Measurements from ENCODE around the gene JAKMIP1.
"Not testable (repeated sequence)": the region's sequence is repeated elsewhere in the genome, so short reads cannot be mapped to it uniquely, and the experiment has no call there.

JAKMIP1 gene

DNA sequence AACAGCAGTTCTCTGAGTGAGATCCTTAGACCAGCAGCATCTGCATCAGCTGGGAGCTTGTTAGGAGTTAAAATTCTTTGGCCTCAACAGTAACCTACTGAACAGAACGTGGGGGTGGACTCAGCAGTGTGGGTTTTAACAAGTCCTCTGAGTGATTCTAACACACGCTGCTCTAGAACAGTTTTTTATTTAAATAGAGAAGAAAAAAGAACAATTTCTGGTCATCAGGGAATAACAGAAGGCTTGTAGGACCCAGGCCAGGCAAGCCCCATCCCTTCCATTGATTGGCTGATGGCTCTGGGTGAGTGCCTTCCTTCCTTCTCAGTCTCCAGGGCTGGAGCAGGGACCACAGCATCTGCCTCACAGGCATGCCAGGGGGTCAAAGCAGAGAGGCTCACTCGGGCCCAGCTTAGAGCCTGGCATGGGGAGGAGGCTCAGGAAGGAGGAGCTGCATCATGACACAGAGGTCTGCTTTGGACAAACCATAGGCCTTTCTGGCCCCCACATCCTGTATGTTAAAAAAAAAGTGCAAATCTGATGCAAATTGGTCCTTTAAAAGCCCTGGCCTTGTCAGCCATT is 56.7 kb downstream of the JAKMIP1 start:
- DNase-seq (ENCODE audit: low read depth) = no peak

DNA sequence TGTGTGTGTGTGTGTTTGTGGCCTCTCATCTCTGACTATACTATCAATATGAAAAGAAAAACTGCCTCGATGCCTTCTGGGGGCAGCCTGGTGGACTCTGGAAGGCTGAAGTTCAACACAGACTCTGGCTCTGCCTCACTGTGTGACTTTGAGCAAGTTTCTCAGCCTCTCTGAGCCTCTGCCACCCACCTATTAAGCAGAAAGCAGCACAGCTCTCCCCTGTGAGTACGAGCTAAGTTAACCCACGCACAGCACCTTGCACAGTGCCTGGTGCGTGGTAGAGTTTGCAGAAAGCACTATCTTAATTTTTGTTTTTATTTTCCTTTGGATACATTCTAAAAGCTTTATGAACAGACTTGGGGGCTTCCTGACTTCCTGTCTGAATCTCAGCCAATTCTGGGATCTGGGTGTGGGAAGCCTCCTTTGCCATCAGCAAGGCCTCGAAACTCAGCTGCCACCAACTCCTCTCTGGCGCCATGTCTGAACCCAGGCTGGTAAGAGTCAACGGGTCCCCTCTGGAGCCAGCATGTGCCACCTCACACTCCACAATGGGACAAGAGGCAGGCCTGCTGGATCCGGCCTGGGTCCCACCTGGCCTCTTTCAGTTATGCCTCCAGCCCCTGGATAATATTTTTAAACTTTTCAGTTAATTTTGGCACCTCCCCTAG is 57.3 kb downstream of the JAKMIP1 start:
- DNase-seq (ENCODE audit: low read depth) = no peak

DNA sequence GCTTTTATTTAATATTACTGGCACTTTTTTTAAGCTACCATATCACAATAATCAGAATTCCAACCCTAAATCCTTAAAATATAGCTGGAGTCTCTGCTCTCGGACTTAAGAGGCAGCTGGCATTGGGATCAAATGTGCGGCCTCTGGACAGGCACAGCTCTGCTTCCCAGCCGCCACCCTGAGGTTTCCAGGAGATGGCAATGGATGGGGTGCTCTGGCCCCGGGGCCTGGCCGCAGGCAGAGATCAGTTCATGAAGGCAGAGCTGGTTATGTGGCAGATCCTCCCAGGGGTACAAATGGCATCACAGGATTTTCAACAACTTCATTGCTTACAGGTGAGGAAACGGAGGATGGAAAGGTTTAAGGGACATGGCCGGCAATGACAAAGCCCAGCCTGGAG is 57.8 kb downstream of the JAKMIP1 start:
- no peak for DNase-seq (ENCODE audit: low read depth)

DNA sequence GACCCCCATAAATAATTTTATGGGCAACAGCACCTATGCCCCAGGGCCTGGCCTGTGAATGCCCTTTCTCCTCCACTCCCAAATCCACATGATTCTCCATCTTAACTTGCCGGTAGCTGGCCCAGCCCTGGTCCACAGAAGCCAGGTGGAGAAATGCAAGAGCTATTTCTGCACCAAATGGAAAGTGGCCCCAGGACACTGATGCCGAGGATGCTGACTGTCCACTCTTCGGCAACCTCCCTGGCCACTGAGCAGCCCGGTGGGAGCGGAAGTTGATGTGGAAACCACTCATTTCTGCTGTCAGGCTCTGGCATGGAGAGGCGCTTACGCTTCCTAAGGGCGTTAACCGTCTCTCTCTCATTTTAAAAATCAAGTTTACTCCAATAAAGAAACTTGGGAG is 58.8 kb downstream of the JAKMIP1 start:
- DNase-seq (ENCODE audit: low read depth) = no peak

DNA sequence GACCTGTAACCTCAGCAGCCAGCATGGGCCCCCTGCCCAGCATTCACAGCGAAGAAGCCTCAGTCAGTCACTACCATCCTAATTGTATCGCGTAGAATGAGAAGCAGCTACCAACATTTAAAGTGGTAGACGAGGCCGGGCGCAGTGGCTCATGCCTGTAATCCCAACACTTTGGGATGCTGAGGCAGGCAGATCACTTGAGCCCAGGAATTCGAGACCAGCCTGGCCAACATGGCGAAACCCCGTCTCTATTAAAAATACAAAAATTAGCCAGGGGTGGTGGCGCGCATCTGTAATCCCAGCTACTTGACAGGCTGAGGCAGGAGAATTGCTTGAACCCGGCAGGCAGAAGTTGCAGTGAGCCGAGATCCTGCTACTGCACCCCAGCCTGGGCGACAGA is 59.3 kb downstream of the JAKMIP1 start:
- DNase-seq (ENCODE audit: low read depth) = not testable (repeated sequence)

DNA sequence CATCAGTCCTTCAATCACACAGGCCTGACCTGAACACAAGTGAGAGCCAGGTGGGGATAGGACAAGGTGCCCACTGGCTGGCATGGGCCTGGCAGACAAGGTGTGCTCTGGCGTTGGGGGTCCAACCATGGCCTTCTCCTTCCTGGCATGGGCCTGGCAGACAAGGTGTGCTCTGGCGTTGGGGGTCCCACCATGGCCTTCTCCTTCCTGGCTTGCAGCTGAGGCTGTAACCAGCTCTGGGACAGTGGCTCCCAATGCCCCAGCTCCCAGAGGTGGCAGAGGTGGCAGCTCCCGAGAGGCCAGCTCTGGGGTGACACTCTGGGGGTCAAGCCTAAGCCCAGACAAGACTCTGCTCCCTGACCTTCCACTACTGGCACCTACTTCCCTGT is 62.6 kb downstream of the JAKMIP1 start:
- DNase-seq (ENCODE audit: low read depth) = no peak

DNA sequence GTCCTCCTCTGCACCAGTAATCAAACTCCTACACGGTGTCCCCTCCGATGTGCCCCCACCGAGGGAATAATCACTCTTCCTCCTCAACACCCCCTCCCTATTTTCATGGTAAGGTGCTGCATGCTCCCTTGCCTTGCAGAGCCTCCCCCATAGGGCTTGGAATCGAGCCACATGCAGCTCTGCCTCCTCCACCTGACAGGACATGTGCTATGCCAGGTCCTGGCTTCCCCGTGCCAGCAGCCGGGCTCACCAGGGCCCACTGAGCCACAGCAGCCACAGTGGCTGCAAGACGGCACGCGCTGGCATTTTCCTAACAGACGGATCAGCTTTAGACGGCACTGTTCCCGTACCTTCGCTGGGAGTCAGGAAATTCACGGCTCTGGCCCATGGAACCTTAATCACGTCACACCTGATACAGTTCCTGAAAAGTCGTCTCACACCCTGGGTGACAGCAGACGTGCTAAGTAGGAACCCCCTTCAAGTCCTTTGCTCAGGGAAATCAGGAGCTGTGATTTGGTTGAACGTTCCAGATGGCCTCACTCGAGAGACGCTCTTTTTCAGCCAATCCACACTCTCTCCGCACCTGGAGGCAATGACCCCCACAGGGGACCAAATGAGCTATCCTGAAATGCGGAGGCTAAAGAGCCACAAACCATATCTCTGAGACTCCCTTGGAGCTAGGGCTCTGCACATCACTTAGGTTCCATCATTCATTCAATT is 63.2 kb downstream of the JAKMIP1 start:
- no peak for DNase-seq (ENCODE audit: low read depth)

DNA sequence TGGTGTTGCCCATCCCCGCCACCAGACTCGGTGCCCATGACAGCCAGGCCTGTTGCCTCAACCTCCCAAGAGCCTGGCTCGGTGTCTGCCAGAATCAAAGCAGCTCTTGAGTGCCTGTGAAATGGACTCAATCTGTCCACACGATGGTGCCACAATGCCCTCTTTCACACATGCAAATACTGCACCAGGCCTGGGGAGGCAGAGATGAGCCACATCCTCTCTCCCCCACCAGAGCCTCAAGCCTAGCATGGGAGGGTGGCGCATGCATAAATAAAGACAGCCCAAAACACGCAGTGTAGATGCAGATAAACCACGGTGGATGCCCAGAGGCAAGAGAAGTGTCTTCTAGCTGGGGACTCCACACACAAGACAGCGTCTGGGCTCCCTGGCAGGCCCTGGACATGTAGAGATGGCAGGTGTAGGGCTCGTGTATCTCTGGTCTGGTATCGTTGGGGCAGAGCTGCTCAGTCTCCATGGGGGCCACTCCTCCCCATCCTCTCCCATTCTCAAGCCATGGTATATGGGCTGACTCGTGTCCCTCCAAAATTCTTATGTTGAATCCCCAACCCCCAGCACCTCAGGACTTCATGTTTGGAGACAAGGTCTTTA is 65.6 kb downstream of the JAKMIP1 start:
- peak; percentile 47 for DNase-seq (ENCODE audit: low read depth)

DNA sequence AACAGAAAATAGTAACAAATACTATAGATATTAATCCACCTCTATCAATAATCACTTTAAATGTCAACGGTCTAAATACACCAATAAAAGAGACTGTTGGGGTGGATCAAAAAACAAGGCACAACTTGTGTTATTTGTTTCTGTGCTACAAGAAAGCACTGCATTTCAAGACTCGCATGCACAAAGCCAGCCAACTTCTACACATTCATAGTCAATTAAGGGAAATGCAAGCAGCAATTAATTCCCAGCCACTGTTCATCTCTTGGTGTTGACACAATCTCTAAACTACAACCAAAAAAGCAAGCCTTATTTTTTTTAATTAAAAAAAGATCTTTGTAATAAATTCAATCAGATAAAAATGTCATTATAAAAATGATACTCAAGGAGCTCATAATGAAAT is 67.6 kb downstream of the JAKMIP1 start:
- no peak for DNase-seq (ENCODE audit: low read depth)

DNA sequence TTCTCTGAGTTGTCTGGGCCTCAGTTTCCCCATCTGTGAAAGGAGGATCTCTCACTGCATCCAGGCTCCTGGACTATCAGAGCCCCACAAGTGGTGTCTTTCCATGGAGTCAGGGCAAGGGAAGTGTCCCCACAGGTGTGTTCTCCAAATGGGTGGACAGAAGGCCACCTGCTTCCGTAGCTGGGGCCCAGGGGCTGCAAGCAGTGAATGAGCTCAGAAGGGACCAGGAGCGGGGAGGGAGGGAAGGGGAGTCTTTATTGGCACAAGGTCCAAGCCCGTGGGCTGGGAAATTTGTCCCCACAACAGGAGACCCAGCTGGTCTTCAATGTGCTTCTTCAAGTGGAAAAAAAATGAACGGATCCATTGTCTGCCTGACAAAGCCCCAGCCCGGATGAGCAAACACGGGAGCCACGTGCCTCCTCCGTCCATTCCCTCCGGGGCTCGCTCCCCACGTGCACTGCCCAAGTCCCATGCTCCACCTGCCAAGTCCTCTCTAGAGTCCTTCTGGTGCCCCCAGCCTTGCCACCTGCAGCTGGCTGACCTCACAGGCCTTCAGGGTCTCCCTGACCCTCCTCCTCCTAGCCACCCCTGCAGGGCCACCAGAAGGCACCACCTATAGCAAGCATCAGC is 72.0 kb downstream of the JAKMIP1 start:
- DNase-seq (ENCODE audit: low read depth) = no peak

DNA sequence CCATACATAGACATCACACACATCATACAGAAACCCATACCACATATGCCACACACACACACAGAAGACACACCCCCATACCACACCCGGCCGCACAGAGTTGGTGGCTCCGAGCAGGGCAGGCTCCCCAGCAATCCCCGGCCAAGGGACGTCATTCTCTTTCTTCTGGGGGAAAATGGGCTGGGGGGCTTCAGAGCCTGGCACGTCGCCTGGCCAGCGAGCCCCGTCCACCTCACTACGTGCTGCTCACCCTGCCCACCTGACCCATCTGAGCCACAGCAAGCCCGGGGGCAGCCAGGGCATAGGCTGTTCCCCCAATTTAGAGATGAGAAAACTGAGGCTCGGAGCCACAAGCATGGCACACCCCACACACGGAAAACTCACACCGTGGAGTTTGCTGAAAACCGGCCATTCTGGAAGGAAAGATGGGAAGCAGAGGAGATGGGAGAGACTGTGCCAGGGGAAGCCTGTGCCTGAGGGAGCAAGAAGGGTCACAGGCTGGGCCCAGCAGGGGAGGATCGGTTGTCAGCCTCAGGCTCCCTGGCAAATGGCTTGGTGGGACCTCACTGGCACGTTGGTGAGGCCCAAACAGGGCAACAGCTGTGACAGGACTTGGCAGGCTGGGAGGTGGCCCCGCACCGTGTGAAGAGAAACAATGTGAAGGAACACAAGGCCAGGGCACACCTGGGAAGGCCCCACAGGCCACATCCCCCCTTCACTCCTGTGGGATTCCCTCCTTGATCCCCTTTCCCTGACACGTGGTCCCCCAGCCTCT is 73.2 kb downstream of the JAKMIP1 start:
- no peak for DNase-seq (ENCODE audit: low read depth)

DNA sequence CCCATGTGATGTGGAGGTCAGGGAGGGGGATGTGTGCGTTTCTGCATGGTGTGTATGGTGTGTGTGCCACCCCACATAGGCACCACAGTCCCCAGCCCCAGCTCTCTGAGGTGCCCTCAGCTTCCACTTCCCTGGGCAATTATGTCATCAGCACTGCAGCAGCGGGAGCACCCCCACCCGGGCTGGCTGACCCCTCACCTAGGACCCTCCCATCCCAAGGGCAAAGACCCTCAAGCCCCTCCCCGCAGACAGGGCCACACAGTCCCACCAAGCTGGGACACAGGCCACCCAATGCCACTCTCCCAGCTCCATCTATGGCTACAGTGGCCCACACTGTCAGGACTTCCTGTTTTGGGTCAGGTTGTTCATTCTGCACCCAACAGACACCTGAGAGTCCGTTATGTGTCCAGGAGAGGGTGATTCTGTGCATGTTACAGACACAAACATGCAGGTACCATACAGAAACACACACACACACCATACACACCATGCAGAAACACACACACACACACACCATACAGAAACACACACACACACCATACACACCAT is 75.2 kb downstream of the JAKMIP1 start:
- DNase-seq (ENCODE audit: low read depth) = no peak

DNA sequence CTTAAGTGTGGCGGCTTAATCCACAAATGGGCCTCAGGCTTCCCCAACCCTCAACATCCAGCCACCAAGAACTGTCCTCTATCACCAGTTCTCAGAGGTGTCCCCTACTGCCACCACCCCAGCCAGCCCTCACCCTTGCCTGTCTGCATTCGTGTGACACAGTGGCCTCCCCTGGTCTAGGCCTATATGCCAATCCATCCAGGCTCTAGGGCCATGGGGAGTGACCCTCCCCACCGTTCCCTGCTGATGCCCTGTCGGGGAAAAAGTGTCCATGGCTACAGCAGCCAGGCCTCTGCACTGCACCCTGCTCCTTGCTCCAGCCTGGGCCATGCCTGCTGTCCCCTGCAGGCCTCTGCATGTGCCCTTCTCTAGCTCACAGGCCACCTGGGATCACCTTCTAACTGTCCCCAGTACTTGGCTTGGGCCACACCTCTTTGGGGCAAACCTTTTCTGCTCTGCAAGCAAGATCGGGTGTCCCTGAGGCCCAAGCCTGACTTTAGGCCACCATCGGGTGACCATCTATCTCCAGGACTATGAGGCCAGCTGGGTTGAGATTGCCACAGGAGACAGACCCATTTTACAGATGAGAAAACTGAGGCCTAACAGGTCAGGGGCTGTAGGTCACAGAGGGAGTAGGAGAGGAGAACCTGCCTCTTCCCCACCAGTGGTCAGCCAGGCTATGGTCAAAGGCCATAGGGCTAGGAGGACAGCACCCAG is 75.8 kb downstream of the JAKMIP1 start:
- DNase-seq (ENCODE audit: low read depth) = no peak

DNA sequence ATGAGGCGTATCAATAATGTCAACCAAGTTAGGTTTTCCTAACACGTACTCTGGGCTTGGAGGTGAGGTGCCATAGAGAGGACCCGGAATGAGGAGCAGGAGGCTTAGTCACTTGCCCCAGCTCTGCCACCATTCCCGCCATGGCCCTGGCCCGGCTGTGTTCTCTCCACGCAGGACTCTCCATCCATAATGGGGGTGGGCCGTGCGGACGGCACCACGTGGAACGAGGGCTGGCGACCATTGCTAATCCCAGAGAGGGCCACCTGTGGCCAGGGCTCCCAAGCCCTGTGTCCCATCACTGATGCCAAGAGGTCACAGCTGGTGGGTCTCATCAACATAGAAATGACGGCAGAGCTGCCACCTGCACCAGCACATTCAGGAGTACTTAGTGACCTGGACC is 76.4 kb downstream of the JAKMIP1 start:
- DNase-seq (ENCODE audit: low read depth) = no peak

DNA sequence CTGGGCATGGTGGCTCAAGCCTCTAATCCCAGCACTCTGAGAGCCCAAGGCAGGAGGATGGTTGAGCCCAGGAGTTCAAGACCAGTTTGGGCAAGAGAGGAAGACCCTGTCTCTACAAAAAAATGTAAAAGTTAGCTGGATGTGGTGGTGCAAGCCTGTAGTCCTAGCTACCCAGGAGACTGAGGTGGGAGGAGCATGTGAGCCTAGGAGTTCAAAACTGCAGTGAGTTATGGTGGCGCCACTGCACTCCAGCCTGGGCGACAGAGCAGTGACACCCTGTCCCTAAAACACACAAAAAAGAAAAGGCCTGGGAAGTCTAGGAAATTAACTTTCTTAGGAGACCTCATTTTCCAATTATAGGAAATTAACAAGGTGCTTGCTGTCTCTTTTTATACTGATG is 76.8 kb downstream of the JAKMIP1 start:
- DNase-seq (ENCODE audit: low read depth) = no peak

DNA sequence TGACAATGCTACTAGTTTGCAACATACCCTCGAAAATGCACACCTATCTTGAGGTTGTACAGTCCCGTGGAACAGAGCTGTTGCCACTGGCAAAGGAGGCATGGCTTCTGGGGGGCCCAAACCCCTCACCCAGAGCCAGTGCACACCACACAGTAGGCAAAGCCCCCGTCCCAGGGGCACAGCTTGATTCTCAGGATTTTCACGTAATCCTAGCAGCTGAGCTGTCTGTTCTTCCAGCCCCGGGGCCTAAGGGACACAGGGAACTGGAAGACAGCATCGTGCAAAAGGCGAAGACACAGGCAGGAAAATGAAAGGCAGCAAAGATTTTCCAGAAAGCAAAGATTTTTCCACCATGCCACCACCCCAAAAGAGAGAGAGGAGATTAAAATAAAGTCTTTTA is 77.2 kb downstream of the JAKMIP1 start:
- DNase-seq (ENCODE audit: low read depth) = no peak

DNA sequence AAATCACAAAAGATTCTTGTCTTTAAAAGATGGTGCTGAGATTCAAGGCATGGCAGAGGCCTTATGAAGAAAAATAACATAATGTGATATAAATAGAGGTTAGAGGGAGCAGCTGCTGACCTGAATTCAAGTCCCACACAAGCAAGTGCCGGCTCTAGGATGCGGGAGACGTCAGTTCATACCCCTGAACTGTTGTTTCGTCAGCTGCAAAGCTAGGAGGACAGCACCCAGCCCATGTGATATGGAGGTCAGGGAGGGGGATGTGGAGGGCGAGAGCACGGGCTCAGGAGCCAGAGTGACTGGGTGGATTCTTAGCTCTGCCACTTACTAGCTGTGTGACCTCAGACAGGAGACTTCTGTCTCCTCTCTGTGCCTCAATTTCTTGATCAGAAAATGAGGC is 77.9 kb downstream of the JAKMIP1 start:
- DNase-seq (ENCODE audit: low read depth) = no peak

DNA sequence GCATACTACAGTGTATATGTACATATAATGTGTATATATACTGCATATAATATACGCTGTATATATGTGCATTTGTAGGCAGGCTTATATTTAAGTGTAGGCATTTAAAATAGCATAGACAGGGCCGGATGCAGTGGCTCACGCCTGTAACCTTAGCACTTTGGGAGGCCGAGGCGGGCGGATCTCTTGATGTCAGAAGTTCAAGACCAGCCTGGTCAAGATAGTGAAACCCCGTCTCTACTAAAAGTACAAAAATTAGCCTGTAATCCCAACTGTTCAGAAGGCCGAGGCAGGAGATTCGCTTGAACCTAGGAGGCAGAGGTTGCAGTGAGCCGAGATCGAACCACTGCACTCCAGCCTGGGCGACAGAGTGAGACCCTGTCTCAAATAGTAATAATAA is 78.4 kb downstream of the JAKMIP1 start:
- no peak for DNase-seq (ENCODE audit: low read depth)

DNA sequence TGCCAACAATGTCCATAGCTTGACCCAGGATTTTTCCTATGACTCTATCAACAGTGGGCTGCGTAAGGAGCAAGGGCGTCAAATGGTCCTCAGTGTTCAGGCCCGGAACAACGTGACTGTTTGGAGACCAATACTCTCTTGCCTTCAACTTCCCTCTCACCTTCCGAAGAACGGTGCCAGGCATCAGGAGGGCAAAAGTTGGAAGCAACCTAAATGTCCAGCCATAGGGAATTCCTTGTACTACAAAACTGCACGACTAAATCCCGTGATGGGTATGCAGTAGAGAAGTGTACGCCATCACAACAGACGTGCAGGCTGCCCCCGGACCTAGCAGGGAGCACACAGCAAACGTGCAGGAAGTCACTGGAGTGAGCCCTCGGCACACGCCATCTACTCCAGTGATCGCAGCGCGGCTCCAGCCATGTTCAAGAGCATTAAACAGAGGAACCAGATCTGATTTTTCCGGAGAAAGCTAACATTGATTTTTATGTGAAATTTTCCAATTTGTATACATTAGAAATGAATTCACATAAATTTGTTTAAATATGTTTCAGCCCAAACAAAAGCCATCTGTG is 79.0 kb downstream of the JAKMIP1 start:
- DNase-seq (ENCODE audit: low read depth) = no peak

DNA sequence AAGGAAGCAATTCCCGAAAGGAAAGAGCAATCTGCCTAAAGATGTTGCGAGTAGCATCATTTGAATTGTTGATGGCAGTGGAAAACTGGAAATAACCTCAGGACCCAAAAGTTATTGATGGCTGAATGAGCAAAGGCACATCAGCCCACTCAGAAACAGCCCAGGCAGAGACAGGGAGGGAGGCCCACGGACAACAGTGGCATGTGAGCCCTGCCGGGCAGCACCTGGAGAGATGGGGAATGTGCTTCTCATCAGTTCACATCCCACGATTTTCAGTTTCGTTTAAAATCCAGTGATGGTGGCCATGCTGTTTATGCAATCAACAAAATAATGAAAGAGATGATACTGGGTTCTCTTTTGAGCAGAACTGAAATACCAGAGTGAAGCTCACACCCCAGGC is 80.0 kb downstream of the JAKMIP1 start:
- DNase-seq (ENCODE audit: low read depth) = no peak
